CD14-positive monocyte (primary cell): ENCODE measurements around the gene BACH2. TPM values are rescaled to one million over a fixed set of nuclear protein-coding genes. Genes with fewer than 3 reads are reported as not detected.

Experiments used
- DNase-seq, 3 donors: peaks; one replicate each; pipeline ENCODE4 v3.0.0-alpha.2; 2011 to 2022
- H2AFZ ChIP-seq: 2 replicates; pipeline ENCODE4 v1.6.0; 2012; ENCODE audit warnings: mild to moderate bottlenecking, low read depth, low read length, inconsistent platforms; ENCODE audit not compliant: insufficient read depth, poor library complexity, severe bottlenecking
- H3K27ac ChIP-seq, 2 donors: 1 replicate in 1 of 2; 2 replicates in 1 of 2; pipeline ENCODE4 v1.5.1; 2012 to 2013; ENCODE audit warnings: low read length in 2 of 2, control low read depth in 1 of 2, inconsistent platforms in 1 of 2, low read depth in 1 of 2, mild to moderate bottlenecking in 1 of 2
- H3K27me3 ChIP-seq, 2 donors: one replicate each; pipeline versions ENCODE4 v1.6.0 to v1.6.1; 2011 to 2013; ENCODE audit warnings: low read length in 2 of 2; ENCODE audit not compliant: control insufficient read depth in 2 of 2, insufficient read depth in 2 of 2
- H3K36me3 ChIP-seq, 2 donors: replicated peaks in 1 of 2; 1 replicate in 1 of 2; 2 replicates in 1 of 2; pipeline versions ENCODE4 v1.5.1 to v1.6.1; 2012 to 2013; ENCODE audit warnings: low read length in 2 of 2, control low read depth in 1 of 2, inconsistent platforms in 1 of 2, mild to moderate bottlenecking in 1 of 2; ENCODE audit not compliant: insufficient read depth in 2 of 2, control insufficient read depth in 1 of 2
- H3K4me1 ChIP-seq, 2 donors: 1 replicate in 1 of 2; 2 replicates in 1 of 2; pipeline versions ENCODE4 v1.5.1 to v1.6.1; 2012 to 2013; ENCODE audit warnings: low read length in 2 of 2, control low read depth in 1 of 2, inconsistent platforms in 1 of 2, mild to moderate bottlenecking in 1 of 2, moderate library complexity in 1 of 2; ENCODE audit not compliant: insufficient read depth in 2 of 2, control insufficient read depth in 1 of 2
- H3K4me2 ChIP-seq: replicated peaks from 2 replicates; pipeline ENCODE3; 2012; ENCODE audit warnings: low read length, moderate library complexity, mild to moderate bottlenecking; ENCODE audit not compliant: poor library complexity, severe bottlenecking; ENCODE audit errors: extremely low read depth
- H3K4me3 ChIP-seq, 3 experiments: fragments of 200-600 bp in 1 of 3; sonication (generic) in 1 of 3; replicated peaks in 1 of 3; 1 replicate in 2 of 3; 2 replicates in 1 of 3; pipeline ENCODE4 v1.5.1; 2011 to 2013; ENCODE audit warnings: low read length in 3 of 3, mild to moderate bottlenecking in 3 of 3, control low read depth in 2 of 3, low read depth in 2 of 3, inconsistent platforms in 1 of 3, moderate library complexity in 1 of 3
- H3K79me2 ChIP-seq: 2 replicates; pipeline ENCODE4 v1.6.0; 2012; ENCODE audit warnings: mild to moderate bottlenecking, control low read depth, inconsistent platforms, low read length, moderate library complexity; ENCODE audit not compliant: insufficient read depth
- H3K9ac ChIP-seq: 2 replicates; pipeline ENCODE4 v1.6.0; 2017; ENCODE audit warnings: low read length, mild to moderate bottlenecking; ENCODE audit not compliant: insufficient read depth, poor library complexity, severe bottlenecking
- H3K9me3 ChIP-seq, 2 donors: replicated peaks in 1 of 2; 1 replicate in 1 of 2; 2 replicates in 1 of 2; pipeline versions ENCODE4 v1.5.1 to v1.6.1; 2012 to 2013; ENCODE audit warnings: low read length in 2 of 2, control low read depth in 1 of 2; ENCODE audit not compliant: control insufficient read depth in 1 of 2, insufficient read depth in 1 of 2
- H4K20me1 ChIP-seq: 2 replicates; pipeline ENCODE4 v1.6.0; 2012; ENCODE audit warnings: mild to moderate bottlenecking, low read length, control low read depth, moderate library complexity; ENCODE audit not compliant: insufficient read depth
- H3K27ac Mint-ChIP-seq, 7 donors: one replicate each; pipeline ENCODE4 v1.8.0; 2020; ENCODE audit warnings: mild to moderate bottlenecking in 7 of 7, mixed read lengths in 7 of 7, moderate library complexity in 6 of 7, inconsistent platforms in 2 of 7
- H3K27me3 Mint-ChIP-seq, 3 donors: one replicate each; pipeline ENCODE4 v1.8.0; 2021 to 2022; ENCODE audit warnings: low read depth in 3 of 3, mild to moderate bottlenecking in 3 of 3, mixed read lengths in 3 of 3, moderate library complexity in 3 of 3, inconsistent platforms in 1 of 3
- H3K36me3 Mint-ChIP-seq, 2 donors: one replicate each; pipeline ENCODE4 v1.8.0; 2020; ENCODE audit warnings: mixed read lengths in 2 of 2, inconsistent platforms in 1 of 2, mild to moderate bottlenecking in 1 of 2
- H3K4me1 Mint-ChIP-seq: one replicate; pipeline ENCODE4 v1.8.0; 2020; ENCODE audit warnings: mild to moderate bottlenecking, mixed read lengths
- H3K4me3 Mint-ChIP-seq, 2 donors: one replicate each; pipeline ENCODE4 v1.8.0; 2020; ENCODE audit warnings: mild to moderate bottlenecking in 2 of 2, mixed read lengths in 2 of 2, moderate library complexity in 1 of 2
- H3K9me3 Mint-ChIP-seq, 7 donors: one replicate each; pipeline ENCODE4 v1.8.0; 2020 to 2022; ENCODE audit warnings: mixed read lengths in 7 of 7, mild to moderate bottlenecking in 6 of 7, moderate library complexity in 6 of 7, inconsistent platforms in 2 of 7
- WGBS: methylation state at CpG from one replicate; pipeline ENCODE4 v1.1.5; 2013; ENCODE audit warnings: missing lambda C conversion rate; ENCODE audit not compliant: insufficient coverage; 5-methylcytosine and 5-hydroxymethylcytosine counted together
- intact Hi-C, 2 donors: fragments of 100-400 bp; cut with micrococcal nuclease; formaldehyde crosslinking; loops; one replicate each; pipeline versions ENCODE4 v1.15.0 to v1.15.1; 2023
- polyA plus RNA-seq, 3 donors: library from polyadenylated mRNA; depleted of rRNA in 1 of 3; unstranded in 2 of 3; stranded (reverse) in 1 of 3; fragments of 300-500 nt in 2 of 3; fragments of >200 nt in 1 of 3; fragmentation: Illumina TruSeq in 2 of 3; gene quantifications; 1 replicate in 2 of 3; 2 replicates in 1 of 3; pipeline ENCODE4 v1.2.3, GENCODE V29; 2012 to 2021
- TF ChIP-seq, protein P1 (sequence below): fragments of 200-600 bp; IDR thresholded peaks from one replicate; pipeline ENCODE4 v1.8.0; 2022; ENCODE audit warnings: antibody characterized with exemption, mild to moderate bottlenecking

BACH2 gene
- polyA plus RNA-seq, 3 donors, result 0.04 to 0.09 (median 0.05) TPM

DNA sequence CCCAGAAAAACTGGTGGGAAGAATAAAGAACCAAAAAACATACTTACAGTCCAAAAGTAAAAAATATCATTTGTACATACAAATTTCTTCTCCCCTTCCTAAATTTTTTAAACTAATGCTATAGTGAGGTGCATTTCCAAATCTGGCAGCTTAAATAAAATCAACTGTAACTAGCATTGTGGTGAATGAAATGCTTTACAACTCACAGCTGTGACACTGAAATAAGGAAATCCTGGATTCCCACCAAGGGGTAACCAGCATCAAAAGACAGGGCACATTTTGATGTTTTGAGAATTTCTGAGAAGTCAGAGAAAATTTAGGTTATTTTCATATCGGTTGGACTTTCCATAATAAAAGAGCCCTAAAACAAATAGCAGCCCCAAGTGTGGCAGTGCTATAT, 27.3 kb downstream of the BACH2 start:
- Histone ChIP-seq H3K4me1 (no peaks in the 10 kb centered on the region), H2AFZ (no peak overlapping the region), H3K4me2 (no peak overlapping the region), H3K4me3 (no peak overlapping the region), H3K27ac (no peak overlapping the region), H3K27me3 (no peaks in the 10 kb centered on the region), H3K79me2 (no peaks in the 10 kb centered on the region), H3K9ac (no peak overlapping the region), H3K9me3 (no peaks in the 10 kb centered on the region), H4K20me1 (no peaks in the 10 kb centered on the region), H3K36me3 (no peaks in the 10 kb centered on the region)
- H3K4me1 Mint-ChIP-seq, result peaks cover 7% of the 10 kb centered on the region
- no CpG with 5 or more reads among the region's 1 CpG for WGBS
- H3K9me3 Mint-ChIP-seq, result peaks cover 0 to 8% (median 0%) of the 10 kb centered on the region in 7 donors
- no peaks in the 10 kb centered on the region for H3K36me3 Mint-ChIP-seq
- H3K4me3 Mint-ChIP-seq, result no peak overlapping the region
- peaks cover 1 to 2% (median 2%) of the 10 kb centered on the region in 3 donors for H3K27me3 Mint-ChIP-seq
- DNase-seq, result no peak
- TF ChIP-seq, protein P1, sequence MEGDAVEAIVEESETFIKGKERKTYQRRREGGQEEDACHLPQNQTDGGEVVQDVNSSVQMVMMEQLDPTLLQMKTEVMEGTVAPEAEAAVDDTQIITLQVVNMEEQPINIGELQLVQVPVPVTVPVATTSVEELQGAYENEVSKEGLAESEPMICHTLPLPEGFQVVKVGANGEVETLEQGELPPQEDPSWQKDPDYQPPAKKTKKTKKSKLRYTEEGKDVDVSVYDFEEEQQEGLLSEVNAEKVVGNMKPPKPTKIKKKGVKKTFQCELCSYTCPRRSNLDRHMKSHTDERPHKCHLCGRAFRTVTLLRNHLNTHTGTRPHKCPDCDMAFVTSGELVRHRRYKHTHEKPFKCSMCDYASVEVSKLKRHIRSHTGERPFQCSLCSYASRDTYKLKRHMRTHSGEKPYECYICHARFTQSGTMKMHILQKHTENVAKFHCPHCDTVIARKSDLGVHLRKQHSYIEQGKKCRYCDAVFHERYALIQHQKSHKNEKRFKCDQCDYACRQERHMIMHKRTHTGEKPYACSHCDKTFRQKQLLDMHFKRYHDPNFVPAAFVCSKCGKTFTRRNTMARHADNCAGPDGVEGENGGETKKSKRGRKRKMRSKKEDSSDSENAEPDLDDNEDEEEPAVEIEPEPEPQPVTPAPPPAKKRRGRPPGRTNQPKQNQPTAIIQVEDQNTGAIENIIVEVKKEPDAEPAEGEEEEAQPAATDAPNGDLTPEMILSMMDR, result no peak
- no peak overlapping the region for H3K27ac Mint-ChIP-seq
- intact Hi-C loops, result no loop called here

DNA sequence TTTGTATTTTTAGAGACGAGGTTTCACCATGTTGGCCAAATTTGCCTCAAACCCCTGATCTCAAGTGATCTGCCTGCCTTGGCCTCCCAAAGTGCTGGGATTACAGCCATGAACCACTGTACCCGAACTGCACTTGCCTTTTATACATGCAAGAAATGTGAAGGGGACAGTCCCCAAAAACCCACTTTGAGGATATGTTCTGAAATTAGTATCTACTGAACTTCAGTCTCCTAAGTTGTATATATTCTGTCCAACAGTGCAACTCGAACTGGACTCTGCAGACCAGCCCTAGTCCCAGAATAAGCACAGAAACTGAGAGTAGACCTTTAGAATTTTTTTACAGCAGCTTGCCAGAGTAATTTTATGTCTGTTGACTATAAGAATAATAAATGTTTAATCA, 28.5 kb downstream of the BACH2 start:
- TF ChIP-seq, protein P1, result no peak
- no peak overlapping the region for H3K27ac Mint-ChIP-seq
- H3K4me3 ChIP-seq, result no peak overlapping the region
- DNase-seq, result no peak
- peaks cover 0 to 2% (median 1%) of the 10 kb centered on the region in 3 donors for H3K27me3 Mint-ChIP-seq
- 100% methylated on average over 1 of the region's 3 CpGs for WGBS
- H3K4me3 Mint-ChIP-seq, result no peak overlapping the region
- no peaks in the 10 kb centered on the region for H3K9me3 ChIP-seq
- no peaks in the 10 kb centered on the region for H3K36me3 Mint-ChIP-seq
- peaks cover 0 to 8% (median 0%) of the 10 kb centered on the region in 7 donors for H3K9me3 Mint-ChIP-seq
- H4K20me1 ChIP-seq, result no peaks in the 10 kb centered on the region
- no peak overlapping the region for H3K9ac ChIP-seq
- no peaks in the 10 kb centered on the region for H3K79me2 ChIP-seq
- H3K27me3 ChIP-seq, result no peaks in the 10 kb centered on the region
- H3K4me2 ChIP-seq, result no peak overlapping the region
- H3K4me1 ChIP-seq, result no peaks in the 10 kb centered on the region
- H3K4me1 Mint-ChIP-seq, result peaks cover 7% of the 10 kb centered on the region
- intact Hi-C loops, result no loop called here
- no peak overlapping the region for H2AFZ ChIP-seq
- no peaks in the 10 kb centered on the region for H3K36me3 ChIP-seq
- no peak overlapping the region for H3K27ac ChIP-seq
